Kidney epithelial cell (primary cell): ENCODE measurements around the gene SPAG17. TPM values are rescaled to one million over a fixed set of nuclear protein-coding genes. Genes with fewer than 3 reads are reported as not detected.

ENCODE experiments used
- DNase-seq: peaks from one replicate; pipeline ENCODE4 v3.0.0-alpha.2; 2010; ENCODE audit warnings: low read depth
- H3K27me3 ChIP-seq: 2 replicates; pipeline ENCODE4 v1.6.0; 2011; ENCODE audit warnings: low read length; ENCODE audit not compliant: control insufficient read depth, insufficient read depth
- H3K36me3 ChIP-seq: 2 replicates; pipeline ENCODE4 v1.5.1; 2011; ENCODE audit warnings: low read length; ENCODE audit not compliant: control insufficient read depth, insufficient read depth
- H3K4me3 ChIP-seq: 2 replicates; pipeline ENCODE4 v1.5.1; 2011; ENCODE audit warnings: low read depth, mild to moderate bottlenecking, control low read depth, low read length
- total RNA-seq: library from RNA; depleted of rRNA; stranded (reverse); fragments of >200 nt; gene quantifications from 2 replicates; pipeline ENCODE4 v1.2.3, GENCODE V29; 2015
- TF ChIP-seq, protein P1 (sequence below): IDR thresholded peaks from 2 replicates; pipeline ENCODE4 v1.5.1; 2011; ENCODE audit warnings: mild to moderate bottlenecking, moderate library complexity, low read length, control low read depth, inconsistent platforms; ENCODE audit not compliant: insufficient read depth, poor library complexity, severe bottlenecking

Gene SPAG17
- total RNA-seq, 1 donor from 2014 or later, result 0.13 TPM

- DNase-seq, result no peak
- Histone ChIP-seq H3K4me3 (no peak overlapping the region), H3K27me3 (no peaks in the 10 kb centered on the region), H3K36me3 (no peaks in the 10 kb centered on the region)
- TF ChIP-seq, protein P1, sequence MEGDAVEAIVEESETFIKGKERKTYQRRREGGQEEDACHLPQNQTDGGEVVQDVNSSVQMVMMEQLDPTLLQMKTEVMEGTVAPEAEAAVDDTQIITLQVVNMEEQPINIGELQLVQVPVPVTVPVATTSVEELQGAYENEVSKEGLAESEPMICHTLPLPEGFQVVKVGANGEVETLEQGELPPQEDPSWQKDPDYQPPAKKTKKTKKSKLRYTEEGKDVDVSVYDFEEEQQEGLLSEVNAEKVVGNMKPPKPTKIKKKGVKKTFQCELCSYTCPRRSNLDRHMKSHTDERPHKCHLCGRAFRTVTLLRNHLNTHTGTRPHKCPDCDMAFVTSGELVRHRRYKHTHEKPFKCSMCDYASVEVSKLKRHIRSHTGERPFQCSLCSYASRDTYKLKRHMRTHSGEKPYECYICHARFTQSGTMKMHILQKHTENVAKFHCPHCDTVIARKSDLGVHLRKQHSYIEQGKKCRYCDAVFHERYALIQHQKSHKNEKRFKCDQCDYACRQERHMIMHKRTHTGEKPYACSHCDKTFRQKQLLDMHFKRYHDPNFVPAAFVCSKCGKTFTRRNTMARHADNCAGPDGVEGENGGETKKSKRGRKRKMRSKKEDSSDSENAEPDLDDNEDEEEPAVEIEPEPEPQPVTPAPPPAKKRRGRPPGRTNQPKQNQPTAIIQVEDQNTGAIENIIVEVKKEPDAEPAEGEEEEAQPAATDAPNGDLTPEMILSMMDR, result no peak
Measured at GRCh38 chr1:118149799-118150198, 35.2 kb downstream of the SPAG17 start.

DNA sequence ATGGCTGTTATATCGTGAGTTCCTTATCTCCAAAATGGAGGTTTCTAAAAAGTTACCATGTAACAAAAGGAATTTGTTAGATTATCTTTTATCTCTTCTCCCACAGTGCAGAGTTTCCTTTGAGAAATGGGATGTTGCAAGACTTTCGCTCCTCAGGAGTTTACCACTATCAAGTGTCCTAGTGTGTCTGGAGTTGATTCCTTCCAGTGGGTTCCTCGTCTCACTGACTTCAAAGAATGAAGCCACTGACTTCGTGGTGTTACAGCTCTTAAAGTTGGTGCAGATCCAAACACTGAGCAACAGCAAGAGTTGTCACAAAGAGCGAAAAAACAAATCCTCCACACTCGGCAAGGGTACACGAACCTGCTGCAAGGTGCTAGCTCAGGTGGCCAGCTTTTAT, 37.0 kb downstream of the SPAG17 start:
- no peak overlapping the region for H3K4me3 ChIP-seq
- no peak for DNase-seq
- H3K27me3 ChIP-seq, result no peaks in the 10 kb centered on the region
- TF ChIP-seq, protein P1, result no peak
- no peaks in the 10 kb centered on the region for H3K36me3 ChIP-seq

DNA sequence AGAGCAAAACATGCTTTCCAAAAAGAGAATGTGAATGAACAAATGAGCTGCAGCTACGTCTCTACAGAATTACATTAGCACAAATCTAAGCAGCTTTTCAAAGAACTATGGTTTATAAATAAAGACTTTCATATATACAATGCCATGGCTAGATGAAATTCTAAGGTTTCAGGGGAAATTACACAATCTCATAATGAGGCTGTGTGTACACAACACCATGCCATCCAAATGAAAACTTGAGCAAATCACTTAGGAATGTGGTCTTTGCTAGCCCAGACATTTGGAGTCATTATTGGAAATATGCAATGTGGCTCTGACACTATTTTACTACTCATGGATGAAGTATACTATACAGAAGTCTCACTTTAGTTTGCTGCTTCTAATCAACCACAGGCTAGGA, 37.5 kb downstream of the SPAG17 start:
- H3K36me3 ChIP-seq, result no peaks in the 10 kb centered on the region
- no peaks in the 10 kb centered on the region for H3K27me3 ChIP-seq
- no peak overlapping the region for H3K4me3 ChIP-seq
- DNase-seq, result peak; percentile 29
- TF ChIP-seq, protein P1, result no peak

DNA sequence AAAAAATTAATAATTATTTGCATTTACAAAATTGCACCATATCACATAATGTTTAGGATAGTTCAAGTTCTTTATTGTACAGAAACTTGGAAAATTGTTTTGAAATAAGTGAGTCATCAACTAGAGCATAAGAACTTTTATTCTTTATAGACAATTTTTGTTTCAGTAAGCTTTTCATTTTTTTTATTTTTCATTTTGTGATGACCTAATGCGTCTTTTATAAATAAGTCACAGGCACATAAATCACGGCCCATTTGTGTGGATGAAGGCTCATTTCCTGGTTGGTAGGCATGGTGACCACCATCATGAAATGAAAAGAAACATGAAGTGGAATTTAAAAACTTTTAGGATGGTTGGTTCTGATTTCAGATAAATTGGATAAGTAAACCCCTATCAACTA, 39.3 kb downstream of the SPAG17 start:
- Histone ChIP-seq H3K4me3 (no peak overlapping the region), H3K36me3 (no peaks in the 10 kb centered on the region), H3K27me3 (no peaks in the 10 kb centered on the region)
- DNase-seq, result no peak
- TF ChIP-seq, protein P1, result no peak

- H3K4me3 ChIP-seq, result no peak overlapping the region
- TF ChIP-seq, protein P1, result no peak
- DNase-seq, result no peak
- no peaks in the 10 kb centered on the region for H3K36me3 ChIP-seq
- no peaks in the 10 kb centered on the region for H3K27me3 ChIP-seq
Measured at GRCh38 chr1:118144684-118145083, 40.3 kb downstream of the SPAG17 start.

- no peaks in the 10 kb centered on the region for H3K36me3 ChIP-seq
- no peak overlapping the region for H3K4me3 ChIP-seq
- TF ChIP-seq, protein P1, result no peak
- DNase-seq, result no peak
- no peaks in the 10 kb centered on the region for H3K27me3 ChIP-seq
Measured at GRCh38 chr1:118143831-118144230, 41.2 kb downstream of the SPAG17 start.
